HepG2 (cell line): ENCODE results near the gene FANCE. TPM values are rescaled to one million over a fixed set of nuclear protein-coding genes. Genes with fewer than 3 reads are reported as not detected.
A peak's percentile ranks its signal among the peaks of the same experiment; 100 is the strongest.

ENCODE experiments used
- ATAC-seq: fragments of 200-7000 bp; cut with Tn5 transposase; 3 replicates; pipeline ENCODE4 v1.9.1; 2020; ENCODE audit warnings: mild to moderate bottlenecking, moderate library complexity
- BruUV-seq: library from RNA; stranded (reverse); fragments of 400-500 nt; replicated peaks from 2 replicates; lab custom pipeline; 2021; lab: Mats Ljungman, UMichigan
- CTCF ChIA-PET: fragments of 300-600 bp; formaldehyde crosslinking; extraction: SDS; loops from one replicate; lab custom pipeline; 2021; ENCODE audit warnings: low total read pairs, inconsistent platforms, low intra/inter-chr PET ratio; lab: Yijun Ruan, JAX
- POLR2A ChIA-PET: fragments of 350-600 bp; sonication (Branson Sonifier 250); formaldehyde crosslinking; loops from one replicate; lab custom pipeline; 2020; ENCODE audit warnings: antibody characterized with exemption, inconsistent platforms; lab: Yijun Ruan, JAX
- DNase-seq: peaks from one replicate; pipeline ENCODE4 v3.0.0-alpha.2; 2015; ENCODE audit warnings: low spot score
- FAIRE-seq: peaks from 3 replicates; lab custom pipeline; 2011; peaks lifted over from hg19 to GRCh38; lab: Jason Lieb, UNC
- H2AFZ ChIP-seq: one replicate; pipeline ENCODE4 v1.6.1; 2011; ENCODE audit warnings: low read length, inconsistent platforms
- H3K27ac ChIP-seq: fragments of 300-600 bp; 3 replicates; pipeline ENCODE4 v1.8.0; 2011; ENCODE audit warnings: mixed run types, mild to moderate bottlenecking, mixed read lengths, low read length, inconsistent platforms; ENCODE audit not compliant: insufficient read depth; ENCODE audit errors: extremely low read length
- H3K27me3 ChIP-seq, 2 experiments: fragments of 200-600 bp in 1 of 2; 2 replicates in 1 of 2; 3 replicates in 1 of 2; pipeline versions ENCODE4 v1.6.0 to v1.8.0; 2011; ENCODE audit warnings: low read length in 2 of 2, mild to moderate bottlenecking in 2 of 2, moderate library complexity in 2 of 2, inconsistent platforms in 1 of 2; ENCODE audit not compliant: insufficient read depth in 2 of 2, control insufficient read depth in 1 of 2
- H3K36me3 ChIP-seq, 2 experiments: fragments of 200-600 bp in 1 of 2; replicated peaks in 1 of 2; 2 replicates in 1 of 2; 3 replicates in 1 of 2; pipeline versions ENCODE4 v1.5.1 to v1.8.0; 2011; ENCODE audit warnings: low read length in 2 of 2, inconsistent platforms in 1 of 2; ENCODE audit not compliant: insufficient read depth in 2 of 2, control insufficient read depth in 1 of 2
- H3K4me1 ChIP-seq: 2 replicates; pipeline ENCODE4 v1.5.1; 2012; ENCODE audit warnings: low read length, inconsistent platforms; ENCODE audit not compliant: insufficient read depth
- H3K4me2 ChIP-seq: 2 replicates; pipeline ENCODE4 v1.6.0; 2011; ENCODE audit warnings: low read depth, low read length, inconsistent platforms
- H3K4me3 ChIP-seq, 3 experiments: fragments of 200-600 bp in 1 of 3; sonication (generic), shearing (Covaris generic) in 1 of 3; replicated peaks in 1 of 3; 2 replicates each; pipeline ENCODE4 v1.5.1; 2011 to 2016; ENCODE audit warnings: low read length in 3 of 3, inconsistent platforms in 2 of 3, low read depth in 2 of 3, mild to moderate bottlenecking in 2 of 3, control low read depth in 1 of 3, mixed read lengths in 1 of 3; ENCODE audit not compliant: insufficient read depth in 1 of 3
- H3K79me2 ChIP-seq: one replicate; pipeline ENCODE4 v1.6.1; 2011; ENCODE audit warnings: low read length, inconsistent platforms; ENCODE audit not compliant: insufficient read depth
- H3K9ac ChIP-seq: 2 replicates; pipeline ENCODE4 v1.6.0; 2011; ENCODE audit warnings: mild to moderate bottlenecking, low read depth, low read length, inconsistent platforms; ENCODE audit not compliant: insufficient read depth
- H3K9me3 ChIP-seq: 2 replicates; pipeline ENCODE4 v1.5.1; 2012; ENCODE audit warnings: mild to moderate bottlenecking, low read length
- H4K20me1 ChIP-seq: 2 replicates; pipeline ENCODE4 v1.6.0; 2011; ENCODE audit warnings: inconsistent platforms, mild to moderate bottlenecking, low read length, moderate library complexity; ENCODE audit not compliant: insufficient read depth
- ATRX ChIP-seq: sonication (generic); formaldehyde crosslinking; IDR thresholded peaks from 2 replicates; pipeline ENCODE4 v1.4.0; 2020; ENCODE audit warnings: missing genetic modification reagents, borderline replicate concordance
- CEBPB ChIP-seq: IDR thresholded peaks from 2 replicates; pipeline ENCODE4 v1.6.1; 2011; ENCODE audit warnings: low read depth, low read length, improper control_type of control experiment, borderline replicate concordance
- DMAP1 ChIP-seq: IDR thresholded peaks from 2 replicates; pipeline ENCODE4 v1.6.1; 2016
- DNMT1 ChIP-seq: sonication (generic); formaldehyde crosslinking; IDR thresholded peaks from 2 replicates; pipeline ENCODE4 v1.5.1; 2020; ENCODE audit warnings: mild to moderate bottlenecking, missing genetic modification reagents
- FOSL2 ChIP-seq: sonication (generic); formaldehyde crosslinking; IDR thresholded peaks from 2 replicates; pipeline ENCODE4 v1.4.0; 2020; ENCODE audit warnings: missing genetic modification reagents
- GPN1 ChIP-seq: sonication (generic); formaldehyde crosslinking; IDR thresholded peaks from 2 replicates; pipeline ENCODE4 v1.5.1; 2020; ENCODE audit warnings: missing genetic modification reagents, borderline replicate concordance
- JUN ChIP-seq: sonication (generic); formaldehyde crosslinking; IDR thresholded peaks from 2 replicates; pipeline ENCODE4 v1.4.0; 2020; ENCODE audit warnings: mild to moderate bottlenecking, missing genetic modification reagents
- KAT8 ChIP-seq: IDR thresholded peaks from 2 replicates; pipeline ENCODE4 v1.6.1; 2016; ENCODE audit warnings: missing genetic modification reagents, missing compliant biosample characterization
- KDM5B ChIP-seq: sonication (generic); formaldehyde crosslinking; IDR thresholded peaks from 2 replicates; pipeline ENCODE4 v1.4.0; 2020; ENCODE audit warnings: missing genetic modification reagents, mild to moderate bottlenecking, borderline replicate concordance
- NAIF1 ChIP-seq: sonication (generic); formaldehyde crosslinking; IDR thresholded peaks from 2 replicates; pipeline ENCODE4 v1.5.0; 2020; ENCODE audit warnings: mild to moderate bottlenecking, missing genetic modification reagents, borderline replicate concordance
- NR3C1 ChIP-seq: sonication (generic); formaldehyde crosslinking; IDR thresholded peaks from 2 replicates; pipeline ENCODE4 v1.4.0; 2020; ENCODE audit warnings: missing genetic modification reagents
- PAX8 ChIP-seq: sonication (generic); formaldehyde crosslinking; IDR thresholded peaks from 2 replicates; pipeline ENCODE4 v1.8.0; 2022; ENCODE audit warnings: mild to moderate bottlenecking, missing genetic modification reagents, borderline replicate concordance
- POLR2G ChIP-seq: fragments of 200-400 bp; formaldehyde crosslinking; IDR thresholded peaks from 2 replicates; pipeline ENCODE4 v1.6.1; 2018; ENCODE audit warnings: mild to moderate bottlenecking, low read depth, low read length, moderate library complexity
- SAP130 ChIP-seq: IDR thresholded peaks from 2 replicates; pipeline ENCODE4 v1.6.1; 2016; ENCODE audit warnings: low read depth
- TP53 ChIP-seq: sonication (generic); formaldehyde crosslinking; conservative IDR thresholded peaks from 2 replicates; pipeline ENCODE4 v1.4.0; 2020; ENCODE audit warnings: missing genetic modification reagents
- YEATS4 ChIP-seq: sonication (generic); formaldehyde crosslinking; IDR thresholded peaks from 2 replicates; pipeline ENCODE4 v1.4.0; 2020; ENCODE audit warnings: missing genetic modification reagents, borderline replicate concordance
- ZBTB33 ChIP-seq: sonication (generic); formaldehyde crosslinking; IDR thresholded peaks from 2 replicates; pipeline ENCODE4 v1.4.0; 2020; ENCODE audit warnings: missing genetic modification reagents
- ZNF18 ChIP-seq: sonication (generic); formaldehyde crosslinking; IDR thresholded peaks from 2 replicates; pipeline ENCODE4 v1.8.0; 2022; ENCODE audit warnings: mild to moderate bottlenecking, missing genetic modification reagents; ENCODE audit not compliant: insufficient replicate concordance
- ZNF230 ChIP-seq: sonication (generic); formaldehyde crosslinking; IDR thresholded peaks from 2 replicates; pipeline ENCODE4 v1.4.0; 2020; ENCODE audit warnings: mild to moderate bottlenecking, missing genetic modification reagents
- ZNF382 ChIP-seq: sonication (generic); formaldehyde crosslinking; IDR thresholded peaks from 2 replicates; pipeline ENCODE4 v1.5.0; 2020; ENCODE audit warnings: missing genetic modification reagents, mild to moderate bottlenecking, borderline replicate concordance
- ZNF510 ChIP-seq: sonication (generic); formaldehyde crosslinking; IDR thresholded peaks from 2 replicates; pipeline ENCODE4 v1.4.0; 2020; ENCODE audit warnings: low read depth, mild to moderate bottlenecking, missing genetic modification reagents
- ZNF703 ChIP-seq: sonication (generic); formaldehyde crosslinking; IDR thresholded peaks from 2 replicates; pipeline ENCODE4 v1.5.1; 2020; ENCODE audit warnings: missing genetic modification reagents, mild to moderate bottlenecking, moderate library complexity, borderline replicate concordance
- ZNF777 ChIP-seq: sonication (generic); formaldehyde crosslinking; IDR thresholded peaks from 2 replicates; pipeline ENCODE4 v1.4.0; 2020; ENCODE audit warnings: missing genetic modification reagents
- WGBS: methylation state at CpG from one replicate; pipeline ENCODE4 v1.1.6; 2017; ENCODE audit warnings: low lambda C conversion rate; 5-methylcytosine and 5-hydroxymethylcytosine counted together
- in situ Hi-C: cut with HindIII; loops from 2 replicates; pipeline ENCODE4 v1.10.0; 2017; ENCODE audit warnings: low pct_unique_long_range_greater_than_20kb; ENCODE audit not compliant: extremely low pct_ligation_motif_present
- intact Hi-C: fragments of 100-400 bp; cut with micrococcal nuclease; formaldehyde crosslinking; loops from one replicate; pipeline ENCODE4 v1.10.0; 2022; ENCODE audit not compliant: unreplicated experiment
- polyA plus RNA-seq, 8 experiments: library from polyadenylated mRNA; depleted of rRNA in 3 of 8; stranded (reverse) in 7 of 8; unstranded in 1 of 8; fragments of >200 nt; fragmentation: Illumina TruSeq in 4 of 8; extraction: Trizol in 4 of 8; gene quantifications; 2 replicates each; pipeline versions ENCODE4 v1.2.1 to v1.2.3, GENCODE V29; 2011 to 2016; ENCODE audit warnings: low read depth in 4 of 8, missing spikeins in 1 of 8, mixed read lengths in 1 of 8; ENCODE audit not compliant: insufficient read depth in 1 of 8
- total RNA-seq, 5 experiments: library from RNA; depleted of rRNA; stranded (reverse); fragments of >200 nt; fragmentation: Illumina TruSeq; extraction: Trizol; gene quantifications; 2 replicates each; pipeline ENCODE4 v1.2.3, GENCODE V29; 2016; ENCODE audit warnings: low read depth in 1 of 5

Gene FANCE
- total and polyA plus RNA-seq, 2 of the 13 experiments (the other 11 are each of a cell fraction or from before 2014, with no cell fraction given) = 7.1 to 11.2 TPM

- Histone ChIP-seq H3K9me3 (no peaks in the 10 kb centered on the region), H3K36me3 (peaks cover 5 to 34% of the 10 kb centered on the region in 2 experiments), H3K4me3 (no peak overlapping the region; a peak in 1 of 6 replicates), H4K20me1 (peaks cover 51% of the 10 kb centered on the region), H3K4me2 (no peak overlapping the region), H3K27me3 (no peaks in the 10 kb centered on the region; a peak in 1 of 5 replicates), H3K79me2 (peaks cover 29% of the 10 kb centered on the region), H3K9ac (no peak overlapping the region), H3K27ac (peak overlapping the region; percentile 55), H3K4me1 (peaks cover 54% of the 10 kb centered on the region), H2AFZ (no peak overlapping the region)
- ChIA-PET POLR2A (interaction anchor here (0.8 to 9.7 kb wide), 10 partner anchors 13 to 267 kb away, joined by 3 to 88 read pairs (median 5); partner anchors contain the start of genes FANCE and TEAD3), CTCF (no interaction called here)
- no TSS peak for BruUV-seq
- in situ Hi-C loops (no loop called here), intact Hi-C loops (no loop called here)
- WGBS = 84% methylated on average over 9 of the region's 9 CpGs
- FAIRE-seq (no peak), DNase-seq (peak; percentile 54), ATAC-seq (peak; percentile 5)
- no peak for TF ChIP-seq CEBPB
- TF ChIP-seq ZNF777 (CRISPR knock-in tag) = no peak
- TF ChIP-seq KAT8 = no peak
- TF ChIP-seq FOSL2 = peak; percentile 4; the same call in 1 of the 2 replicates
- no peak for TF ChIP-seq ZNF18 (CRISPR knock-in tag)
- peak; percentile 62 for TF ChIP-seq POLR2G
- TF ChIP-seq NAIF1 = no peak
- TF ChIP-seq GPN1 = no peak
- peak; percentile 37; the same call in 1 of the 2 replicates for TF ChIP-seq SAP130 (CRISPR knock-in tag)
- TF ChIP-seq DMAP1 (CRISPR knock-in tag) = no peak
- TF ChIP-seq ZBTB33 = peak; percentile 33; the same call in 1 of the 2 replicates
- no peak for TF ChIP-seq ZNF382 (CRISPR knock-in tag)
- TF ChIP-seq ZNF230 (CRISPR knock-in tag) = no peak
- TF ChIP-seq JUN (CRISPR knock-in tag) = no peak
- no peak for TF ChIP-seq KDM5B (CRISPR knock-in tag)
- no peak for TF ChIP-seq ZNF703 (CRISPR knock-in tag)
- TF ChIP-seq ATRX (CRISPR knock-in tag) = no peak
- TF ChIP-seq TP53 = no peak
- TF ChIP-seq NR3C1 = no peak
- no peak for TF ChIP-seq ZNF510
- TF ChIP-seq DNMT1 (CRISPR knock-in tag) = no peak
- TF ChIP-seq YEATS4 = no peak
- TF ChIP-seq PAX8 = no peak
These were observed 21.1 kb downstream of the FANCE start for GRCh38 chr6:35473075-35473849.
